HCT116 (cell line): Measurements from ENCODE around the gene TTLL9. TPM values are rescaled to one million over a fixed set of nuclear protein-coding genes. Genes with fewer than 3 reads are reported as not detected.

Experiments used
- ATAC-seq: fragments of 200-7000 bp; cut with Tn5 transposase; 2 replicates; pipeline ENCODE4 v1.9.1; 2020; ENCODE audit warnings: mild to moderate bottlenecking, moderate library complexity
- BruUV-seq: library from RNA; stranded (reverse); fragments of 400-500 nt; replicated peaks from 2 replicates; lab custom pipeline; 2021; lab: Mats Ljungman, UMichigan
- CTCF ChIA-PET: fragments of 300-600 bp; sonication (Branson Sonifier 250); formaldehyde crosslinking; loops from one replicate; lab custom pipeline; 2021; ENCODE audit warnings: antibody characterized with exemption; lab: Charles Lee
- POLR2A ChIA-PET: fragments of 300-600, 350-600 bp; sonication (Branson Sonifier 250); formaldehyde crosslinking; loops from one replicate; lab custom pipeline; 2021; ENCODE audit warnings: antibody characterized with exemption; lab: Charles Lee
- RAD21 ChIA-PET, 2 experiments: fragments of 300-600 bp; sonication (Branson Sonifier 250); formaldehyde crosslinking; loops; one replicate each; lab custom pipeline; 2023; ENCODE audit warnings: low total read pairs in 2 of 2; ENCODE audit not compliant: uncharacterized antibody in 2 of 2, unreplicated experiment in 2 of 2, low non-redundant PET in 1 of 2; lab: Charles Lee
- DNase-seq: peaks from one replicate; pipeline ENCODE4 v3.0.0-alpha.2; 2010; ENCODE audit warnings: low read depth, low spot score
- H2AFZ ChIP-seq: fragments of 200-600 bp; shearing (Covaris generic), sonication (generic); 2 replicates; pipeline ENCODE4 v1.6.1; 2017; ENCODE audit warnings: low read depth, mixed run types, mixed read lengths, antibody characterized with exemption, low read length; ENCODE audit not compliant: poor library complexity, severe bottlenecking
- H3K27ac ChIP-seq: 2 replicates; pipeline ENCODE4 v1.5.1; 2012; ENCODE audit warnings: low read depth, low read length
- H3K27me3 ChIP-seq: fragments of 200-600 bp; sonication (generic); 2 replicates; pipeline ENCODE4 v1.6.1; 2016; ENCODE audit warnings: mixed run types, low read length, mixed read lengths; ENCODE audit not compliant: insufficient read depth
- H3K36me3 ChIP-seq, 2 experiments: fragments of 200-500 bp in 1 of 2; fragments of 200-600 bp in 1 of 2; sonication (Bioruptor generic) in 1 of 2; sonication (generic) in 1 of 2; 2 replicates each; pipeline versions ENCODE4 v1.5.1 to v1.6.1; 2014 to 2016; ENCODE audit warnings: low read length in 2 of 2, inconsistent platforms in 1 of 2, mixed read lengths in 1 of 2, mixed run types in 1 of 2; ENCODE audit not compliant: insufficient read depth in 2 of 2, control insufficient read depth in 1 of 2
- H3K4me1 ChIP-seq, 2 experiments: fragments of 200-600 bp in 1 of 2; sonication (generic) in 1 of 2; 2 replicates each; pipeline versions ENCODE4 v1.5.1 to v1.6.1; 2012 to 2017; ENCODE audit warnings: low read length in 2 of 2, inconsistent platforms in 1 of 2, mild to moderate bottlenecking in 1 of 2, mixed read lengths in 1 of 2, mixed run types in 1 of 2, moderate library complexity in 1 of 2; ENCODE audit not compliant: insufficient read depth in 2 of 2, control insufficient read depth in 1 of 2
- H3K4me2 ChIP-seq: fragments of 200-600 bp; sonication (generic); 2 replicates; pipeline ENCODE4 v1.6.1; 2017; ENCODE audit warnings: mixed run types, low read length, mixed read lengths
- H3K4me3 ChIP-seq, 2 experiments: fragments of 200-600 bp in 1 of 2; sonication (generic) in 1 of 2; replicated peaks in 1 of 2; 2 replicates each; pipeline ENCODE4 v1.5.1; 2011 to 2016; ENCODE audit warnings: low read length in 2 of 2, control low read depth in 1 of 2, low read depth in 1 of 2, mild to moderate bottlenecking in 1 of 2, mixed read lengths in 1 of 2, mixed run types in 1 of 2
- H3K79me2 ChIP-seq: fragments of 200-600 bp; sonication (generic); 2 replicates; pipeline ENCODE4 v1.6.1; 2017; ENCODE audit warnings: mild to moderate bottlenecking, mixed run types, low read length, moderate library complexity, mixed read lengths; ENCODE audit not compliant: insufficient read depth
- H3K9ac ChIP-seq: fragments of 200-600 bp; sonication (generic); 2 replicates; pipeline ENCODE4 v1.6.1; 2016; ENCODE audit warnings: low read length, mixed read lengths
- H3K9me2 ChIP-seq: fragments of 200-600 bp; sonication (generic), shearing (Covaris generic); 2 replicates; pipeline ENCODE4 v1.6.1; 2017; ENCODE audit warnings: mixed run types, mild to moderate bottlenecking, moderate library complexity; ENCODE audit not compliant: insufficient read depth
- H3K9me3 ChIP-seq, 2 experiments: fragments of 200-500 bp in 1 of 2; fragments of 200-600 bp in 1 of 2; sonication (Bioruptor generic) in 1 of 2; sonication (generic) in 1 of 2; 2 replicates each; pipeline ENCODE4 v1.6.1; 2014 to 2017; ENCODE audit warnings: low read length in 2 of 2, mixed read lengths in 2 of 2, inconsistent platforms in 1 of 2, low read depth in 1 of 2, mild to moderate bottlenecking in 1 of 2, mixed run types in 1 of 2, moderate library complexity in 1 of 2; ENCODE audit not compliant: control insufficient read depth in 1 of 2, insufficient read depth in 1 of 2
- H4K20me1 ChIP-seq: fragments of 200-600 bp; sonication (generic), shearing (Covaris generic); 2 replicates; pipeline ENCODE4 v1.6.1; 2017; ENCODE audit warnings: mixed run types, mild to moderate bottlenecking, moderate library complexity; ENCODE audit not compliant: insufficient read depth
- ATF3 ChIP-seq: IDR thresholded peaks from 2 replicates; pipeline ENCODE4 v1.6.1; 2012
- CBX3 ChIP-seq: IDR thresholded peaks from 2 replicates; pipeline ENCODE4 v1.6.1; 2012; ENCODE audit warnings: low read depth
- EGR1 ChIP-seq: IDR thresholded peaks from 2 replicates; pipeline ENCODE4 v1.6.1; 2012; ENCODE audit warnings: low read depth
- ELF1 ChIP-seq: IDR thresholded peaks from 2 replicates; pipeline ENCODE4 v1.6.1; 2012; ENCODE audit warnings: low read depth, borderline replicate concordance
- FOSL1 ChIP-seq: IDR thresholded peaks from 2 replicates; pipeline ENCODE4 v1.6.1; 2012; ENCODE audit warnings: low read depth
- JUND ChIP-seq: IDR thresholded peaks from 2 replicates; pipeline ENCODE4 v1.6.1; 2012
- POLR2A ChIP-seq: IDR thresholded peaks from 2 replicates; pipeline ENCODE4 v1.7.0; 2011; ENCODE audit warnings: borderline replicate concordance; ENCODE audit not compliant: insufficient read depth, insufficient read length; ENCODE audit errors: extremely low read depth
- RAD21 ChIP-seq: IDR thresholded peaks from 2 replicates; pipeline ENCODE4 v1.6.1; 2012; ENCODE audit warnings: low read depth, mild to moderate bottlenecking
- SIN3A ChIP-seq: IDR thresholded peaks from 2 replicates; pipeline ENCODE4 v1.6.1; 2012; ENCODE audit warnings: low read depth
- SRF ChIP-seq: IDR thresholded peaks from 2 replicates; pipeline ENCODE4 v1.6.1; 2012; ENCODE audit warnings: low read depth
- TCF7L2 ChIP-seq: IDR thresholded peaks from 2 replicates; pipeline ENCODE4 v1.7.0; 2011; ENCODE audit warnings: borderline replicate concordance, inconsistent platforms; ENCODE audit not compliant: insufficient read depth, insufficient read length; ENCODE audit errors: extremely low read depth
- YY1 ChIP-seq: IDR thresholded peaks from 2 replicates; pipeline ENCODE4 v1.6.1; 2011; ENCODE audit warnings: low read length, low read depth, moderate library complexity, mild to moderate bottlenecking; ENCODE audit not compliant: insufficient replicate concordance; ENCODE audit errors: extremely low read depth
- ZBTB33 ChIP-seq: IDR thresholded peaks from 2 replicates; pipeline ENCODE4 v1.6.1; 2011; ENCODE audit warnings: mild to moderate bottlenecking, low read length, moderate library complexity; ENCODE audit not compliant: insufficient replicate concordance; ENCODE audit errors: extremely low read depth
- ZFX ChIP-seq: fragments of 450-650 bp; IDR thresholded peaks from 2 replicates; pipeline ENCODE4 v1.6.1; 2017
- ZNF274 ChIP-seq: fragments of 200-500 bp; sonication (Bioruptor generic); IDR thresholded peaks from 2 replicates; pipeline ENCODE4 v1.6.1; 2014; ENCODE audit warnings: mild to moderate bottlenecking, low read depth, low read length, inconsistent platforms
- intact Hi-C: fragments of 100-400 bp; cut with micrococcal nuclease; formaldehyde crosslinking; loops from 2 replicates; pipeline ENCODE4 v1.10.0; 2022
- total RNA-seq: library from RNA; stranded (reverse); gene quantifications from one replicate; pipeline ENCODE4 v1.2.1, GENCODE V29; 2021; ENCODE audit not compliant: unreplicated experiment
- TF ChIP-seq, protein P1 (sequence below): IDR thresholded peaks from 2 replicates; pipeline ENCODE4 v1.6.1; 2012

The TTLL9 gene
- total RNA-seq, 1 experiment from 2014 or later: not detected

DNA sequence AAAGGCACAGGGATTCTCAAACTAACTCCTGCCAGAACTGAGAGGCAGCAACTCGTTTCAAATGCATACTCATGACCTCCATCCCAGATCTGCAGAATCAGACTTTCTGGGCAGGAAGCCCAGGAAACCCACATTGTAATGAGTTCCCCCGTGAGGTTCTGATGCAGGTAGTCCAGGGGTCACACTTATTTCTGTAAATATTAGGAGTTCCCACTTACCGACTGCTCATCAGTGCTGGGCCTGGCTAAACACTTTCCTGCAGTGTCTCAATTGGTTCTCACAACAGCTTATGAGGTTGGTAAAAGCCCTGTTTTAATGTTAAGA lies 11.7 kb upstream of the TTLL9 start (continued):
- TF ChIP-seq ATF3 (no peak), ZFX (no peak), EGR1 (no peak)
- TF ChIP-seq, protein P1, sequence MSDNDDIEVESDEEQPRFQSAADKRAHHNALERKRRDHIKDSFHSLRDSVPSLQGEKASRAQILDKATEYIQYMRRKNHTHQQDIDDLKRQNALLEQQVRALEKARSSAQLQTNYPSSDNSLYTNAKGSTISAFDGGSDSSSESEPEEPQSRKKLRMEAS: no peak

DNA sequence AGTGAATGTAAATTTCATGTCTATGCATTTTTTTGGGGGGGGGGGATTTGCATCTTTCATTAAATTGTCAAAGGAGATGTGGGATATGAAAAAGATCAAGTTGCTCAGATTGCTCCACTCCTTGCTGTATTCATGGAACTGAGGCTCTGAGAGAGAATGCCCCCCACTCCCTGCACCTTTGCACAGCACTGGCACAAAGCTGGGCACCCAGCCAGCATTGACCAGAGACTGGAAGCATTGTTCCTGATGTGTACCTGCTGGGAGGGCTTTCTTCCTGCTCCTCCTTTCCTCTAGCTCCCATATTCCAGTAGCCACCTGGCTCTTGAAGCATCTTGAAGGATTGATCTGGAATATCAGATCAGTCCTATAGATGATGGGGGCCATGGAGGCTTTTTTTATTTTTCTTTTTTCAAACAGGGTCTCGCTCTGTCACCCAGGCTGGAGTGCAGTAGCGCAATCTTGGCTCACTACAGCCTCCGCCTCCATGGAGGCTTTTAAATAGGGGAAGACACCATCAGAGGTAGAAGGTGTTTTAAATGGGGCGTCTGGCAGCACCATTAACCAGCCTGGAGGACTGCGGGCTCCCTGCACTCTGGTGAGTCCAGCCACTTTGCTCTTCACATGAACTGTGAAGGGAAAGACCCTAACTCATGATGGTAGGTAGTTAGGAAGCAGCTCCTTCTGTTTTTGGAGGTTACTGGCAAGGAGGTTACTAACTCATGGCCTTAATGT lies 11.0 kb upstream of the TTLL9 start:
- no TSS peak for BruUV-seq
- ATAC-seq (no peak), DNase-seq (no peak)
- Histone ChIP-seq H3K9me2 (no peaks in the 10 kb centered on the region), H2AFZ (no peak overlapping the region), H3K27ac (no peak overlapping the region), H3K36me3 (no peaks in the 10 kb centered on the region), H4K20me1 (no peaks in the 10 kb centered on the region), H3K4me2 (no peak overlapping the region), H3K4me3 (no peak overlapping the region), H3K4me1 (peaks cover 15 to 20% of the 10 kb centered on the region in 2 experiments; a peak in 3 of 4 replicates), H3K79me2 (no peaks in the 10 kb centered on the region), H3K9me3 (no peaks in the 10 kb centered on the region), H3K27me3 (no peaks in the 10 kb centered on the region; the same call in 1 of the 2 replicates), H3K9ac (no peak overlapping the region)
- CTCF ChIA-PET: interaction anchor here (0.8 to 2.0 kb wide), 5 partner anchors 13 to 172 kb away, joined by 3 to 9 read pairs (median 5); partner anchors contain the start of gene PDRG1
- intact Hi-C loops: no loop called here
- POLR2A ChIA-PET: interaction anchor here (1.3 kb wide), 1 partner anchor 12 kb away, joined by 5 read pairs; no protein-coding TSS in a partner anchor
- RAD21 ChIA-PET: no interaction called here
- TF ChIP-seq TCF7L2 (no peak), JUND (no peak), ZNF274 (no peak), YY1 (no peak), FOSL1 (no peak), EGR1 (no peak), SRF (no peak), ZBTB33 (no peak), RAD21 (no peak), ELF1 (no peak), SIN3A (no peak), POLR2A (no peak), CBX3 (no peak)
